SK-N-SH (cell line): Measurements from ENCODE around the gene HGS. TPM values are rescaled to one million over a fixed set of nuclear protein-coding genes. Genes with fewer than 3 reads are reported as not detected.

ENCODE experiments used
- CTCF ChIA-PET: fragments of 300-600, 350-600 bp; formaldehyde crosslinking; extraction: SDS; loops from one replicate; lab custom pipeline; 2021; lab: Yijun Ruan, JAX
- POLR2A ChIA-PET: fragments of 350-600 bp; sonication (Branson Sonifier 250); formaldehyde crosslinking; extraction: SDS; loops from one replicate; lab custom pipeline; 2020; ENCODE audit warnings: antibody characterized with exemption, inconsistent platforms; lab: Yijun Ruan, JAX
- DNase-seq: peaks from one replicate; pipeline ENCODE4 v3.0.0; 2012
- H2AFZ ChIP-seq: fragments of 200-600 bp; sonication (generic); 2 replicates; pipeline ENCODE4 v1.8.1; 2016; ENCODE audit warnings: antibody characterized with exemption, mild to moderate bottlenecking, low read depth
- H3F3A ChIP-seq: fragments of 200-600 bp; sonication (generic); replicated peaks from 2 replicates; pipeline ENCODE3; 2016; ENCODE audit warnings: antibody characterized with exemption, mild to moderate bottlenecking; ENCODE audit not compliant: insufficient read depth
- H3K27ac ChIP-seq, 2 experiments: fragments of 200-500 bp in 1 of 2; fragments of 200-600 bp in 1 of 2; sonication (Bioruptor generic) in 1 of 2; sonication (generic), shearing (Covaris generic) in 1 of 2; 2 replicates each; pipeline versions ENCODE4 v1.5.1 to v1.6.1; 2014 to 2016; ENCODE audit warnings: low read depth in 2 of 2, inconsistent platforms in 1 of 2, low read length in 1 of 2, mild to moderate bottlenecking in 1 of 2, mixed read lengths in 1 of 2
- H3K27me3 ChIP-seq: fragments of 200-600 bp; sonication (generic), shearing (Covaris generic); 2 replicates; pipeline ENCODE4 v1.6.1; 2016; ENCODE audit warnings: mixed run types; ENCODE audit not compliant: insufficient read depth
- H3K36me3 ChIP-seq, 2 experiments: fragments of 200-500 bp in 1 of 2; fragments of 200-600 bp in 1 of 2; sonication (Bioruptor generic) in 1 of 2; sonication (generic) in 1 of 2; replicated peaks in 1 of 2; 2 replicates each; pipeline versions ENCODE3 to v1.5.1; 2014 to 2016; ENCODE audit warnings: low read length in 1 of 2, mild to moderate bottlenecking in 1 of 2; ENCODE audit not compliant: insufficient read depth in 2 of 2, control insufficient read depth in 1 of 2
- H3K4me1 ChIP-seq, 2 experiments: fragments of 200-500 bp in 1 of 2; fragments of 200-600 bp in 1 of 2; sonication (Bioruptor generic) in 1 of 2; sonication (generic), shearing (Covaris generic) in 1 of 2; 2 replicates each; pipeline versions ENCODE4 v1.5.1 to v1.6.1; 2014 to 2016; ENCODE audit warnings: low read depth in 1 of 2, low read length in 1 of 2, mixed run types in 1 of 2; ENCODE audit not compliant: insufficient read depth in 2 of 2, control insufficient read depth in 1 of 2
- H3K4me2 ChIP-seq: fragments of 200-600 bp; sonication (generic), shearing (Covaris generic); 2 replicates; pipeline ENCODE4 v1.6.1; 2017; ENCODE audit warnings: mixed run types
- H3K4me3 ChIP-seq, 2 experiments: fragments of 200-500 bp in 1 of 2; fragments of 200-600 bp in 1 of 2; sonication (Bioruptor generic) in 1 of 2; sonication (generic), shearing (Covaris generic) in 1 of 2; 2 replicates each; pipeline versions ENCODE4 v1.5.1 to v1.8.1; 2014 to 2016; ENCODE audit warnings: low read depth in 2 of 2, inconsistent platforms in 1 of 2, low read length in 1 of 2, mild to moderate bottlenecking in 1 of 2, mixed read lengths in 1 of 2, moderate library complexity in 1 of 2
- H3K79me2 ChIP-seq: fragments of 200-600 bp; sonication (generic); 2 replicates; pipeline ENCODE4 v1.8.1; 2017; ENCODE audit warnings: mild to moderate bottlenecking; ENCODE audit not compliant: insufficient read depth
- H3K9ac ChIP-seq: fragments of 200-600 bp; sonication (generic); 2 replicates; pipeline ENCODE4 v1.6.1; 2017; ENCODE audit warnings: mixed run types
- H3K9me2 ChIP-seq: fragments of 200-600 bp; sonication (generic); 2 replicates; pipeline ENCODE4 v1.6.1; 2017; ENCODE audit warnings: mixed run types
- H3K9me3 ChIP-seq: fragments of 200-600 bp; sonication (generic); 2 replicates; pipeline ENCODE4 v1.6.1; 2017; ENCODE audit warnings: mixed run types, mild to moderate bottlenecking, moderate library complexity
- H4K20me1 ChIP-seq: fragments of 200-600 bp; sonication (generic); 2 replicates; pipeline ENCODE4 v1.6.1; 2017; ENCODE audit warnings: mild to moderate bottlenecking, mixed run types; ENCODE audit not compliant: insufficient read depth
- CHD2 ChIP-seq: fragments of 150-350 bp; IDR thresholded peaks from 2 replicates; pipeline ENCODE4 v1.6.1; 2018; ENCODE audit warnings: low read length; ENCODE audit not compliant: partially characterized antibody
- CTCF ChIP-seq: fragments of 200-600 bp; sonication (generic); IDR thresholded peaks from 2 replicates; pipeline ENCODE4 v1.6.1; 2017; ENCODE audit warnings: antibody characterized with exemption, mild to moderate bottlenecking, moderate library complexity
- ELF1 ChIP-seq: IDR thresholded peaks from 2 replicates; pipeline ENCODE4 v1.4.0; 2012
- EP300 ChIP-seq, 2 experiments: IDR thresholded peaks; 2 replicates each; pipeline versions ENCODE4 v1.4.0 to v1.6.1; 2012; ENCODE audit warnings: borderline replicate concordance in 1 of 2, low read depth in 1 of 2, low read length in 1 of 2
- EZH2phosphoT487 ChIP-seq: fragments of 200-600 bp; sonication (generic); IDR thresholded peaks from 2 replicates; pipeline ENCODE4 v1.6.1; 2017; ENCODE audit warnings: low read depth, mixed run types, mild to moderate bottlenecking, antibody characterized with exemption, moderate library complexity, borderline replicate concordance
- FOSL2 ChIP-seq: IDR thresholded peaks from 2 replicates; pipeline ENCODE4 v1.4.0; 2012; ENCODE audit warnings: low read depth, mild to moderate bottlenecking, moderate library complexity, borderline replicate concordance
- FOXM1 ChIP-seq: IDR thresholded peaks from 2 replicates; pipeline ENCODE4 v1.4.0; 2012; ENCODE audit warnings: low read depth, mild to moderate bottlenecking
- GATA2 ChIP-seq: sonication (generic); formaldehyde crosslinking; IDR thresholded peaks from 2 replicates; pipeline ENCODE4 v1.5.0; 2020; ENCODE audit warnings: mild to moderate bottlenecking, missing genetic modification reagents
- MXI1 ChIP-seq: IDR thresholded peaks from 2 replicates; pipeline ENCODE4 v1.6.1; 2012; ENCODE audit warnings: mild to moderate bottlenecking, low read depth, low read length, improper control_type of control experiment
- NRF1 ChIP-seq: IDR thresholded peaks from 2 replicates; pipeline ENCODE4 v1.6.1; 2012; ENCODE audit warnings: low read depth, mild to moderate bottlenecking, low read length
- PBX3 ChIP-seq: IDR thresholded peaks from 2 replicates; pipeline ENCODE4; 2012
- RAD21 ChIP-seq: IDR thresholded peaks from 2 replicates; pipeline ENCODE4 v1.6.1; 2012; ENCODE audit warnings: mild to moderate bottlenecking, low read length
- RCOR1 ChIP-seq: fragments of 150-350 bp; IDR thresholded peaks from 2 replicates; pipeline ENCODE4 v1.6.1; 2017; ENCODE audit warnings: antibody characterized with exemption, low read length
- RFX5 ChIP-seq: IDR thresholded peaks from 2 replicates; pipeline ENCODE4 v1.6.1; 2012; ENCODE audit warnings: mild to moderate bottlenecking, improper control_type of control experiment, low read length
- SIN3A ChIP-seq: IDR thresholded peaks from 2 replicates; pipeline ENCODE4 v1.6.1; 2012; ENCODE audit warnings: low read depth, mild to moderate bottlenecking, low read length, moderate library complexity, borderline replicate concordance
- SMC3 ChIP-seq: IDR thresholded peaks from 2 replicates; pipeline ENCODE4 v1.6.1; 2012; ENCODE audit warnings: low read depth, low read length, improper control_type of control experiment
- TCF12 ChIP-seq: IDR thresholded peaks from 2 replicates; pipeline ENCODE4 v1.4.0; 2012
- USF2 ChIP-seq: fragments of 150-350 bp; IDR thresholded peaks from 2 replicates; pipeline ENCODE4 v1.6.1; 2017; ENCODE audit warnings: antibody characterized with exemption, low read length, low read depth, borderline replicate concordance
- YY1 ChIP-seq: IDR thresholded peaks from 2 replicates; pipeline ENCODE4 v1.4.0; 2012; ENCODE audit warnings: low read depth, mild to moderate bottlenecking
- ZBTB33 ChIP-seq: IDR thresholded peaks from 2 replicates; pipeline ENCODE4 v1.4.0; 2012; ENCODE audit warnings: low read depth, borderline replicate concordance
- WGBS: methylation state at CpG from one replicate; pipeline ENCODE4 v1.1.6; 2017; ENCODE audit warnings: low lambda C conversion rate; 5-methylcytosine and 5-hydroxymethylcytosine counted together
- polyA plus RNA-seq, 3 experiments: library from polyadenylated mRNA; depleted of rRNA; stranded (reverse); fragments of >200 nt; gene quantifications; 2 replicates each; pipeline ENCODE4 v1.2.3, GENCODE V29; 2012

HGS gene
- polyA plus RNA-seq, 1 of the 3 experiments (the other 2 are of a cell fraction) = 192 TPM

GRCh38 chr17:81715872-81716673 is 32.3 kb downstream of the HGS start:
- no peaks in the 10 kb centered on the region for H4K20me1 ChIP-seq
- no peak overlapping the region for H3K4me2 ChIP-seq
- no peaks in the 10 kb centered on the region for H3K9me3 ChIP-seq
- H3K79me2 ChIP-seq = peaks cover 24% of the 10 kb centered on the region; the same call in 1 of the 2 replicates
- peaks cover 11% of the 10 kb centered on the region for H3F3A ChIP-seq
- no peaks in the 10 kb centered on the region for H3K9me2 ChIP-seq
- H2AFZ ChIP-seq = no peak overlapping the region
- ChIA-PET POLR2A (interaction anchor here (1.9 kb wide), 1 partner anchor 13 kb away, joined by 9 read pairs; the partner anchor contains the start of gene MRPL12), CTCF (interaction anchor here (0.8 to 1.2 kb wide), 2 partner anchors 19 to 99 kb away, joined by 3 to 4 read pairs; no protein-coding TSS in a partner anchor)
- TF ChIP-seq FOXM1 (no peak), CHD2 (no peak), MXI1 (no peak), ELF1 (no peak), NRF1 (no peak), YY1 (no peak), CTCF (no peak), RFX5 (no peak), ZBTB33 (no peak), USF2 (no peak), SMC3 (no peak), EZH2phosphoT487 (no peak), RCOR1 (no peak), RAD21 (no peak), EP300 (IDR thresholded peaks at IDR 0.05; ENCODE audit: borderline replicate concordance in 1 of 2, low read depth in 1 of 2, low read length in 1 of 2) (no peak), GATA2 (CRISPR knock-in tag) (no peak), PBX3 (no peak), TCF12 (no peak), SIN3A (no peak), FOSL2 (no peak)
- 93% methylated on average over 36 of the region's 43 CpGs for WGBS
- no peak overlapping the region for H3K9ac ChIP-seq
- H3K36me3 ChIP-seq = peaks cover 0 to 9% of the 10 kb centered on the region in 2 experiments
- no peak overlapping the region for H3K4me3 ChIP-seq
- no peak overlapping the region for H3K27ac ChIP-seq
- no peak for DNase-seq
- no peaks in the 10 kb centered on the region for H3K27me3 ChIP-seq
- H3K4me1 ChIP-seq = peaks cover 17 to 26% of the 10 kb centered on the region in 2 experiments; a peak in 3 of 4 replicates
